Measurements from ENCODE around the gene SARDH.
"Not testable (repeated sequence)": the region's sequence is repeated elsewhere in the genome, so short reads cannot be mapped to it uniquely, and the experiment has no call there.

Gene SARDH

GRCh38 chr9:133759146-133759900 is 21.2 kb upstream of the SARDH start:
- DNase-seq (ENCODE audit: low read depth) = no peak

GRCh38 chr9:133758228-133758627 is 20.1 kb upstream of the SARDH start:
- no peak for DNase-seq (ENCODE audit: low read depth)

GRCh38 chr9:133754688-133755227 is 16.6 kb upstream of the SARDH start:
- no peak for DNase-seq (ENCODE audit: low read depth)

GRCh38 chr9:133754187-133754586 is 16.0 kb upstream of the SARDH start:
- no peak for DNase-seq (ENCODE audit: low read depth)

GRCh38 chr9:133752739-133753446 is 14.7 kb upstream of the SARDH start:
- no peak for DNase-seq (ENCODE audit: low read depth)

GRCh38 chr9:133750982-133751649 is 13.0 kb upstream of the SARDH start:
- DNase-seq (ENCODE audit: low read depth) = no peak

DNA sequence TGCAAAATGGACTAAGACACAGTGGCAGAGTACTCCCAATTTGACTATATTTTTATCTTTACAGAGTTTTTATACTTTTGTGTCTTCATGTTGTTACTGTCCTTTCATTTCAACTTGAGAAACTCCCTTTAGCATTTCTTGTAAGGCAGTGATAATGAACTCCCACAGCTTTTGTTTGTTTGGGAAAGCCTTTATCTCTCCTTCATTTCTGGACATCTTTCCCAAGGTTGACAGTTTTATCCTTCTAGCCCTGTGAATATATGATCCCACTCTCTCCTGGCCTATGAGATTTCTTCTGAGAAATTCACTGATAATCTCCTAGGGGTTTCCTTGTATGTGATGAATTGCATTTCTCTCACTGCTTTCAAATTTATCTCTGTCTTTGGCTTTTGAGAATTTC is 9.2 kb upstream of the SARDH start:
- no peak for DNase-seq (ENCODE audit: low read depth)

- not testable (repeated sequence) for DNase-seq (ENCODE audit: low read depth)
Measured at GRCh38 chr9:133744528-133744927, 6.4 kb upstream of the SARDH start.

DNA sequence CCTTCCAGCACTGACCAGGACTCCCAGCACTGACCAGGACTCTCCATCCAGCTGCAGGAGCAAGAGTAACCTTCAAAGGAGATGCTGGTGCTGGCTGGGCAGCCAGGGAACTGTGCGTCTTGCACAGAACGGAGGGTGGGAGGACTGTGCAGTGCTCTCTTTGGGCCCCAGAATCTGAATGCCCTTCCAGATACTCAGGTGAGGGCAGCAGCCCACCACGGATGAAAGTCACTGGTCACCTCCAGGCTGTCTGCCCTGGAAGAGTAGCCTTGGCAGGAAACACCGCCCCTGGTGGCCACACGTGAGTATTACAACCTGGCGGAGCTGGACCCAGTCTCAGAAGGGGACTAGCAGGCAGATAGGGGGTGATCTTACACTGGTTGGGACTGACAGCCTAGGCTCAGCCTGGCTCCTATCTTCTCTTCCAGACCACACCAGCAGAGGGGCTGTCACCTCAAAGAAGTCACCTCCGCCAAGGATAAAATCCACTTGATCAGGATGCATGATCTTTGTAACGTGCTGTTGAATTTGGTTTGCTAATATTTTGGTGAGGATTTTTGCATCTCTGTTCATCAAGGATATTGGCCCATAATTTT is 4.8 kb upstream of the SARDH start:
- no peak for DNase-seq (ENCODE audit: low read depth)

DNA sequence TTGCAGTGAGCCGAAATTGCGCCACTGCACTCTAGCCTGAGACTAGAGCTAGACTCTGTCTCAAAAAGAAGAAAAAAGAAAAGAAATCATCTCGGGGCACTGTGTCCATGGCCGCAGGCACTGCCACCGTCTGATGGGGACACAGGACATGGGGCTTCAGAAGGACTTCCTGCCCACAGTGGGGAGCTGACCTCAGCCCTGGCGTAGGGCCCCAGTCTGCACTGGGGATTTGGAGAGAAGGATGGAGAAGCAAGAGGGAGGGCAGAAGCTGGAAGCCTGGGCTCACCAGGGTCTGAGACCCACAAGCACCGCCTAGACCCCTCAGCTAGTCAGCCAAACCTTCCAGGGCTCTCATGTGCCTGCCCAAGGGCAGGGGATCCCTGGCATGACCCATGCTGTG is 4.1 kb upstream of the SARDH start:
- no peak for DNase-seq (ENCODE audit: low read depth)

DNA sequence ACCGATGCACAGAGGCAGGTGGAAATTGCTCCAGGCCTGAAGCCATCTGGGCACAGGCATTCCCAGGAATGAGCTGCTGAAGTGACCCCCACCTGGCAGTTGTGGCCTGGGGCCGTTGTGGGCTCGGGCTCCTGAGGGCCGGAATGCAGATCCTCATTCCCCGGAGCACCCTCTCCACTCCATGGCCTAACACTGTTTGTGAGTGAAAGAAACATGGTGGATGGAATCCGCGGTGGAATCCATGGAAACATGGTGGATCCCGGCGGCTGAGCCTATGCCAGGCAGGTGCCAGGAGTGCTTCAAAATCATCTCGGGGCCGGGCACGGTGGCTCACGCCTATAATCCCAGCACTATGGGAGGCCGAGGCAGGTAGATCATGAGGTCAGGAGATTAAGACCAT is 3.6 kb upstream of the SARDH start:
- DNase-seq (ENCODE audit: low read depth) = no peak

DNA sequence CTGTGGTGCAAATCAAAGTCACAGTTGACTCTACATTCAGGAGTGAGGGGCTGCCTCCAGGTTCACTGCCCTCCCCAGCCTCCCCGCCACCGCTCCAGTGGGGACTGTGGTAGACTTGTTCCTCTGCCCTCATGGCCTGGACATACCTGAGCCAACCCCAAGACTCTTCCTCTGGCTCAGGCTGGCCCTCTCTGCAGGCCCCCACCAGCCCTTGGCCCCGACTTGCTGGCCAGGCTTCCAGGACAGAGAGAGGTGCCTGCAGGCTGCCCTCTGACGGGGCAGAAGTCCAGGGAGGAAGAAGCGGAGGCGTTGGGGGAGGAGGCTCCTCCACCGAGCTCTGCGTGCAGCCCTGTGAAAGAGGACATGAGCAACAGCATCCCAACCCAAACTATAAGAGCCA is 2.8 kb upstream of the SARDH start:
- DNase-seq (ENCODE audit: low read depth) = no peak

GRCh38 chr9:133739408-133740280 is 1.5 kb upstream of the SARDH start:
- DNase-seq (ENCODE audit: low read depth) = no peak

DNA sequence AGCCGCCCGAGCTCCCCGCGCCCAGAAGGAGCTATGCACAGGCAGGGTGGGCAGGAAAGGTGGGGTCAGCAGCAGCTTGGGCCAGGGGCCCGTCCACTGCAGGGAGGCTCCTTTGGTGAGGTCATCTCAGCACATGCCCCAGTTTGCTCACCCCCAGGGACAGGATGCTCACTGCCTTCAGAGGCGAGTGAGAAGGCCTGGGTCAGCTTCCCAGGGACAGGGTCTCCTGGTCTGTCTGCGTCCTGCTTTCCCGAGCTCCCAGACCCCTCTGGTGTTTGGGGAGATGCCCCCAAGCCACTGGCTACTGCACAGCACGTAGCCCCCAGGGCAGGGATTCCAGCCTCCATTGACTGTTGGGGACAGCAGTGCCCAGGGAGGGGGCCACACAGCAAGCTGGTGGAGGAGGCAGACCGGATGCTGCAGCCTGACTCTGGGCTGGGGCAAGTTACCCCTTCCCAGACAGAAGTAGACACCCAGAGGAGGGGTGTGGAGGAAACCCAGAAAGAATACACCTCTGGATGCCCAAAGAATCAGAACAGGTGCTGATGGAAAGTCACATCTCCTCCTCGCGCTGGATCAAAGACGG is 581 bp upstream of the SARDH start:
- no peak for DNase-seq (ENCODE audit: low read depth)

DNA sequence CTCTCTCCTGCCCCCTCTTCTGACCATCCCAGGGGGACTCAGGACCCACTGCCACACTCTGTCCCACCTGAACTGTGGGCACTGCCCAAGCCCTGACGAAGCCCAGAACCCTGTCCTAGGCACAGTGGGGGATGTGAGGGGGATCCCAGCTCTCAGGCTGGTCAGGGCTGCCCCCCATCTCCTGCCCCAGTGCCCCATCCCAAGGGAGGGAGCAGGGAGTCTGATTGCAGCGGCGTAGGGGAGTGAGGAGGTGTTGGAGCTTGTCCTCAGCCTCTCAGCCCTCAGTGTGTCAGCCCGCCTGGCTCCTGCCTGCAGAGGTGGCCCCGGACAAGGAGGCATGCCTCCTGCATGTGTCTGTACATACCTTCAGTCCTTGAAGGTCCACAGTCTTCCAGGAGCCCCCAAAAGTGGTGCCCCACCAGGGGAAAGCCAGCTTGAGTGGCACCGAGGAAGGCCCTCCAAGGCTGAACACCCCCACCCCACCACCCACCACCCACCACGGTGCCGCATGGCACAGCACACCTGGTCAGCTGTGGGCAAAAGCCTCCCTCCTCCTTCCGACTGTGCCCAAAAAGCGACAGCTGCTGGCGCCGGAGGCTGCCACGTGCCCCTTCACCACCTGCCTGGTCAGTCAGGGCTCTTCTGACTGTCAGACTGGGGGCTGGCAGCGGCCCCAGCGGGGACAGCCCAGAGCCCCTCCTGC is 930 bp downstream of the SARDH start:
- DNase-seq (ENCODE audit: low read depth) = no peak

- no peak for DNase-seq (ENCODE audit: low read depth)
Measured at GRCh38 chr9:133735931-133736330, 2.2 kb downstream of the SARDH start.

GRCh38 chr9:133735415-133735775 is 2.8 kb downstream of the SARDH start:
- DNase-seq (ENCODE audit: low read depth) = no peak

GRCh38 chr9:133734590-133735414 is 3.4 kb downstream of the SARDH start:
- no peak for DNase-seq (ENCODE audit: low read depth)

- no peak for DNase-seq (ENCODE audit: low read depth)
Measured at GRCh38 chr9:133733796-133734533, 4.2 kb downstream of the SARDH start.
